Activated T-cell treated with anti-CD3 and anti-CD28 coated beads for 4 hours (primary cell): ENCODE data around the gene TMPRSS13.
"Not testable (repeated sequence)": the region's sequence is repeated elsewhere in the genome, so short reads cannot be mapped to it uniquely, and the experiment has no call there.

ENCODE experiments used
- DNase-seq: peaks from one replicate; pipeline ENCODE4 v3.0.0-alpha.2; 2020

The TMPRSS13 gene

DNA sequence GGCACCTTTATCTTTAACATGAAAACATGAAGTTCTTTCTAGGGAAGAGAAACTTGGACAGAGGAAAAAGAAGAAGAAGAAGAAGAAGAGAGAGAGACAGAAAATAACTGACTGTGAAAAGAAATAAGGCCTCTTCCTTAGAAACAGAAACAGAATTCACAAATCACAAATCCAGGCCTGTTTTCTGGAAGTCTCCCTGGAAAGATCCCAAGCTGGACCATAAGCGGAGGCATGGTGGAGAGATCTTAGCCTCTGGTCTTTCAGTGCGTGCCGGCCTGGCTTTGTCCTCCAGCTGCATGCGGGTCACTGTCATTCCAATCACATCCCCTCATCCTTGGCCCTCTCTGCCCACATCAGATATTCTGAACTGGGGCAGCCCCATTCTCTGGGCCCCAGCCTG is 59.6 kb downstream of the TMPRSS13 start:
- DNase-seq: no peak

DNA sequence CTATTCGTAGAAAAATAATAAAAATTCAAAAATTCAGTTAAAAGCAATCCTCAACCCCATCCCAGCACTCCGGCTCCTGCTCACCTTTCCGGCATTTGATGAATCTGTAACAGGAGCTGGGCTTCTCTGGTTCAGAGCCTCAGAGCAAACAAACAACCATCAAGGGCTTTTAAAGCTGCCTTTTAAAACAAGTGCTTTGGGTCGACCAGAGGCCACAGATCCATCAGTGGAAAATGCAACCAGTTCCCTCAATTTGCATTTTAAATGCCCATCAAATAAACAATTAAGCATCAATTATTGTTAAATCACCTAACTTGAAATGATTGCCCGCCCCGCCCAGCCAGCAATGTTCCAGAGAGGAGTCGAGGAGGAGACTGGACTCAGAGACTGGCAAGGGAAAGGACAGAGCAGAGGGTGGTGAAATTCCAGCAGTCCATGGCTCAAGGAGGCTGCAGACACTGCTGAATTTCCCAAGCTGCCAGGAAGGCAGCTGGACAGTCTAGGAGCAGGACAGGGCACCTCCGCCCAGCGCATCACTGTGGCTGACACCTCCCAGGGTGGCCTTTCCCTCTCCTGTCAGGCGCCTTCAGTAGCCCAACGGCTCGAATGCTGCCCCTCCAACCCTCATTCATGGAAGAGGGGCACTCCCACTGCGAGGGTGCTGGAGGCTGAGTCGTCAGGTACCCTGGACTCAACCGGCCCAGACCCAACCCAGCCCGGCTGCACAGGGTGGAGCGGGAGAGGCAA is 60.2 kb downstream of the TMPRSS13 start:
- DNase-seq: no peak

DNA sequence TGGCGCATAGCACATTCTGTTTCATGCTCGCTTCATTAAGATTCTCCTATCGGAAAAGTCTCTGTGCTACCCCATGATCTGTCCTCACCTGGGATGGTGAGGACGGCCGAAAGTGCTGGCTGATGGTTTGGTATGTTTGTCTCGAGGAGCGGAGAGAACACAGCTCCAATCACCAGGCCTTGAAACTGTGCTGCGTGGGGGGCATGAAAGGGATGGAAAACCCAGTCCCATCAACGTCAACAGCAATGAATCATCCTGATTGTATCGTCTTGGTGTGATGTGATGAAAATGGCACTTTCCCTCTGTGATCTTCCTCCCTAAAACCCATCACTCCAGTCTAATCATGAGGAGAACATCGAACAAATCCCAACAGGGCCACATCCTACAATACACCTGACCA is 61.1 kb downstream of the TMPRSS13 start:
- no peak for DNase-seq

DNA sequence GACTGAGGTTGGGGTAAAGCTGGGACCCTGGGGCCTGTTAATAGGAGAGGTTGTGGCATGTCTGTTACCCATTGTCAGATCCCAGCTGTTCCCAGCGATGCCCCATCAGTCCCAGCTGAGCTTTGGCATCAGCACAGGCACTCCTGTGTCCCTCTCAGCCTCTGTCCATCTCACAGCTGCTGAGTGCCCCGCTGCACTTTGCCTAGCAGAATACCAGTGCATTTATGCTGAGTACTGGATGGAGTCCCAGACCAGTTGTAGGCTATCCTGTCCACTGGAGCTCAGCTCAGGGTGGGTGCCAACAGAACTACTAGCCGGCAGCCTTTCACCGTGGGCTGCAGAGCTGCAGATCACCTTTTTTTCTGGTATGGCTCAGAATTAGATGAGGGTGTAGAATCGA is 62.7 kb downstream of the TMPRSS13 start:
- no peak for DNase-seq

DNA sequence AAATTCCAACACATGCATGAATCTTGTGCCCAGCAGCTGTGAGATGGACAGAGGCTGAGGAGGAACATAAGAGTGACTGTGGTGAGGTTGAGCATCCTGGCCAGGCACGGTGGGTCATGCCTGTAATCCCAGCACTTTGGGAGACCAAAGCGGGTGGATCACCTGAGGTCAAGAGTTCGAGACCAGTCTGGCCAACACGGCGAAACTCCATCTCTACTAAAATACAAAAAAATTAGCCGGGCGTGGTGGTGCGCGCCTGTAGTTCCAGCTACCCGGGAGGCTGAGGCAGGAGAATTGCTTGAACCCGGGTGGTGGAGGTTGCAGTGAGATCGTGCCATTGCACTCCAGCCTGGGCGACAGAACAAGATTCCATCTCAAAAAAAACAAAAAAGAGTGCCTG is 63.7 kb downstream of the TMPRSS13 start:
- not testable (repeated sequence) for DNase-seq

DNA sequence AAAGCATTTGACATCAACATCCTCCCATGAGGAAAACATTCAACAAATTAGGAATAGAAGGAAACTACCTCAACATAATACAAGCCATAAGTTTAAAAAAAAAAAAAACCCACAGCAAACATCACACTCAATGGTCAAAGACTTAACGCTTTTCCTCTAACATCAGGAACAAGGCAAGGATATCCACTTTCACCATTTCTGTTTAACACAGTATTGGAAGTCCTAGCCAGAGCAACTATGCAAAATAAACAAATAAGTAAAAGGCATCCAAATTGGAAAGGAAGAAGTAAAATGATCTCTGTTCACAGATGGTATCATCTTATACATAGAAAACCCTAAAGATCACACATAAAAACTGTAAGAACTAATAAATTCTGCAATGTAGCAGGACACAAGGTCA is 65.8 kb downstream of the TMPRSS13 start:
- no peak for DNase-seq

DNA sequence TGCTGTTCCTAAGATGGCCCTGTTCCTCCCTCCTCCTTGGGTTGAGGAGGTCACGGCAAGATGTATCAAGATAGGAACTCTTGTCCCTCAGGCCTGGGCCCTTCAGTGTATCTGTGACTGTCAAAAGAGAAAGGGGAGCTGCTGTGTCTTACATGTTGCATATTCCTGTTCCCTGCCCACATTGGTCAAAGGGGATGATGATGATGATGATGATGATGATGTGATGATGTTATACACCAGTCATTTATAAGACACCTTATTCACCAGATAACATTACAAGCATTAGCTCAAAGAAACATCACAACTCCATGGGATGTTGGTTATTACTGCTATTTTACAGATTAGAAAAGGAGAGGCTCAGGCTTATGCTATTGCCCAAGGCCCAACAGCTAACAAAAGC is 66.4 kb downstream of the TMPRSS13 start:
- no peak for DNase-seq

DNA sequence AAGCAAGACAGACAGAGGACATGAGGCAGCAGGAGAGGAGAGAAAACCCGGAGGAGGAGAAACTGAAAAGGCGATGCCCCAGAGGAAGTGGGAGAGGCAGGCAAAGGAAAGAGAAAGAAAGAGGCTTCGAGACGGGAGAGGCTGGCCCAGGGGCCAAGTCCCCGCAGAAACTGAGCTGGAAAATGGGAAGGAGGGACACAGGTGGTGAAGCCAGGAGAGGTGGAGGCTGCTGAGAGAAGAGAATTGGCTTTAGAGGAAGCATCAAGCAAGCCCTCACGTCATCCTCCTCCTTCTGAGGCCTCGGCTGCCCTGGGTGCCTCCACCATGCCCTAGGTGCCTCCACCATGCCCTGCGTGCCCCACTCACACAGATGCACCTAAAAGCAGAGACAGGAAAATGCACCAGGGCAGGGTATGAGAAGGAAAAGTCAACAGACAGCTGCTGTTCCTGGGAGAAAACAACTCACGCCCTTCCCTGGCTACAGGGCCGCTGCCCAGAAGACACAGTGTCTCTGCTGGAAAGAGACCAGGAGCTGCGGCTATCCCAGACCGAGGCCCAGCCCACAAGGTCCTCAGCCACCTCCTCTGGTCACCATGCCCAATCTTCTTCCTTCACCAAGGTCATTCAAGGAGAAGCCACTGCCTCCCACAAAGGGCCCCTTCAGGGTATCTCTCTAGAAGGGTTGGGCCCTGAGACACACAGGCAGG is 67.0 kb downstream of the TMPRSS13 start:
- DNase-seq: no peak

DNA sequence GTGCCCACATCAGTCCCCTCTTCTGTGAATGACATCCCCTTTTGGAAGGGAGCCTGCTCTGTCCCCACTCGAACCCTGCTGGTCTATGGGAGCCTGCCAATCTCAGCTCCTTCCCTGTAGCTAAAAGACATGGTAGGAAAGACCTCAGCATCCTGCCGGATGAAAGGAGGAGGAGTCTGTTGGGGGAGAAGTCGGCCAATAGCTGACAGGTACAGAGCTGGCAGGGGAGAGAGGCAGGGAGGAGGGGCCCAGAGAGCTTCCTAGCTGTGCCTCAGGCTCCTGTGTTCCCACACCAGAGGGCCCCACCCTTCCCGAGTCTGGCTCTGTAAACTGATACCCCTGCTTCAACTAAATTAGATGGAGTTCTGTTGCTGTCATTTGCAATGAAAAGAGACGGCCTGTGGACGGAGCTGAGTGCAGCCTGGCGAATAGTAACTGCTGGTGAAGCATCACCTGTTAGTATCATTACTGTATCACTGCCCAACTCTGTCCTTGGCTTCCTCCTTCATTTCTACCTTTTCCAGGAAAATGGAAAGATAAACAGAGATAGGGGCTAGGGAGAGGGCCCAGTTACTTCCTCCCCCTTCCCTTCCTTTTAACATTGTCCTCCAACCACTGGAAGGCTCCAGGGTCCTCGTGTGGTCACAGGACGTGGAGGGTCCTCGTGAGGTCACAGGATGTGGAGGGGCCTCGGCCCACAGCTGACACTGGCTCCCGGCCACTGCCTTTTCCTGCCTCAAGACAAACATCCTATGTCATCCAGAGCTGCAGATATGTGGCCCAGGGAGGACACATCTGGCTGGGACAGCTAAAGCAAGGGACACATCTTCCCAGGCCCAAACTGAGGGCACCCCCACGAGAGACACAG is 67.8 kb downstream of the TMPRSS13 start:
- no peak for DNase-seq

DNA sequence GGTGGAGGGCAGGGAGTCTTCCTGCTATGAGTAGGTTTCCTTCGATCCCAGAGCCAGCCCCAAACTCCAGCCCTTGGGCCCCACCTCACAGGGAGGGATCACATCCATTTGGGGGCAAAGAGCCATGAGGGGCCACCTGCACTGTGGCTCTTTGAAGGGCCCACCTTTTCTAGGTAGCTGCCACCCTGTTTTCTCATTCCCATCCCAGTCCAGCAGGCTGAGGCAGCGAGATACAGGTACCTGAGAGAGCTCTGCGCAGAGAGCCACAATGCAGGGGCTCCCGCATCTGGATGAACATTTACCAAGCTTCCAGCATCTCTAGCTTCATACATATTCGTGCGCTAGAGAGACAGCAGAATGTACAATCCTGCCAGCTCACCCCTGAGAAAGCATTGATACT is 69.1 kb downstream of the TMPRSS13 start:
- no peak for DNase-seq

DNA sequence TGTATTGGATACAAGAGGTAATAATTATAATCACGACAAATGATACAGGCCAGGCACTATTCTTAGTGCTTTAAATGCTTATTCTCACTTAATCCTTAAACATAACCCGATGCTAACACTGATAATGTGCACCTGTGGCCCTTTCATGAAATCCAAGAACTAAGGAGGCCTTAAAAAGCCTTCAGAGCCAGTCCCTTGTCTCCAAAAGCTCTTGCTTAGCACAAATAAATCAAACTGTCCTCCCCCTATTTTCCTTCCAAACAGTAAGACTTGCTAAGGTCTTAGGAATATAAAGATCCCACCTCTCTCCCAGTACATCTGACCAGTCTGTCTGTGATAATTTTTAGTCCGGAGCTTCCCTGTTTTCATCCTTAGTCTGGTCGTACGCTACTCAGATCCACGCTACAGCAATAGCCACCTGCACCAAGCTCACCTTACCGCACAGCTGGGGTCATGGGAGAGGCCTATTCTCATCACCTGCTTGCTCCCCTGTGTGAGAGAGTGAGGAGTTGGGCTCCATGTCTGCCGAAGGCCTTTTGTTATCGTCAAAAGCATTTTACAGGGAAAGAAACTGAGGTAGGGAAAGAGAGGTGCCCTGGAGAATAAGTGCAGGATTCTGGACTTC is 69.6 kb downstream of the TMPRSS13 start:
- no peak for DNase-seq

DNA sequence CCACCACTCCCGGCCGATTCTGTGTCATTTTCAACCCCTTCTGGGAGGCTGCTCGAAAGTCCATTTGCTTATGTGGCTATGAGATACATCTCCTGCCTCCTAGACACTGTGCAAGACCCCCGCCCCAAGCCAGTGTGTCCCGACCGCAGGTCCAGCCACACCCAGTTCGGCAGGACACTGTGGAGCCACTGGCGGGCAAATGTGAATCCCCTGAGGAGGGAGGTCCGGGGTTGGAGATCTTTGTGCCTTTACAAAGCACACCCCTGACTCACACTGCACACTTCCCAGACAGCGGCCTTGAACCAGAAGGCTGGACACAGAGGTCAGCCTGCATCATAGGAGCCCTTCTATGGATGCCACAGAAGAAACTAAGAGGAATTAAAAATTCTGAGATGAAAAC is 70.1 kb downstream of the TMPRSS13 start:
- no peak for DNase-seq

DNA sequence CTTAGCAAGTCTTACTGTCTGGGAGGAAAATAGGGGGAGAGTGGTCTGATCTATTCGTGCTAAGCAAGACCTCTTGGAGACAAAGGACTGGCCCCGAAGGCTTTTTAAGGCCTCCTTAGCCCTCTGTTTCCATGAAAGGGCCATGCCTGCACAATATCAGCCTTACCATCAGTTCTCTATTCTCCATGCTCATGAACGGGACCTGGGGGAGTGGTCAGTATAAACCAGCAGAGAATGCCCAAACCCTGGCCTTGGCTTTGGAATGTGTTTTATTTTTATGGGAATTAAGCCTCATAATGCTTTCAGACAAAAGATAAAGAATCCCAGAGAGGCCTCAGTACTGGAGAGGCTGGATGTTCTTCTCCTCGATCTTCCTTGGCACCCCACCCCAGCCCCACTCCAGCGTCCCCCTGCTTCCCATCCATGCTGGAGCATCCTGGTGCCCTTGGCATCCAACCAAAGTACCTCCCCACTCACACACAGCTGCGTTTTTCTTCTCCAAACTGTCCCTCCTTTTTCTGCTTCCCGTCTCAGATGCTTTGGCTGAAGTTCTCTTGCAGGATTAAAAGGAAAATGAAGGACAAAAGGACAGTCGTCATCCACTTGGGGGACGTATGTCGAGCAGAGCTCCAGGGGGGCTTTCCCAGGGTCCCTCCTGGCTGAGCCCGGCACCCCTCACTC is 71.3 kb downstream of the TMPRSS13 start:
- no peak for DNase-seq

DNA sequence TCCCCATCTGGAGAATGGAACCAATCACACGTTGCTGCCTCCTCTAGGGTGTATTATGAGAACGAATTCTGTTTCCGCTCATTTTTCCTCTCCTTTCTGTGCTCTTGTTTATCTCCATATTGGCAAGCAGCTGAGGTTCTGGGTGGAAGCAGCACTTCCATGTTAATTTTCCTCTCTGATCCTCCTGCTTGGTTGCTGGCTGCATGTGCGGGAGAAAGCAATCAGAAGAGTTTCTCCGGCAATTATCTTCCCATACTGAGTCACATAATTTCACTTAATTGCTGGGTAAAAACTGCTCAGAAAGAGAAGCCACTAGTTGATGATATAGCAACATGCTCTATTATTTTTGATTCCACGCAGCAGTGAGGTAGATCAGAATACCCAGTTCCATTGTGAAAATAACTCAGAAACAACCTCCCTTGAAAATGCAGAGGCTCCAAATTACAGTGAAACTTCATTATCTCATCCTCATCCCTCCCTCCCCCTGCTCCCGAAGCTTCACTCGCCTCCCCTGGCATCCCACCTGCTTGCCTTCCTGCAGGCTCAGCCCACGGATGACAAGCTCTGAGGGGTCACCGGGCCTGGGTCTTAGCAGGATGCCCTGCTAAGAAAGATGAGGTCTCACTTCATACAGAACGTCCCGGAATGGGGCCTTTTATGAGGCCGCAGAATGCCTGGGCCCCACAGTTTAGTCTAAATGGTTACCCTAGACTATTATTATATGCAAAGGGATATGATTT is 73.1 kb downstream of the TMPRSS13 start:
- DNase-seq: no peak

DNA sequence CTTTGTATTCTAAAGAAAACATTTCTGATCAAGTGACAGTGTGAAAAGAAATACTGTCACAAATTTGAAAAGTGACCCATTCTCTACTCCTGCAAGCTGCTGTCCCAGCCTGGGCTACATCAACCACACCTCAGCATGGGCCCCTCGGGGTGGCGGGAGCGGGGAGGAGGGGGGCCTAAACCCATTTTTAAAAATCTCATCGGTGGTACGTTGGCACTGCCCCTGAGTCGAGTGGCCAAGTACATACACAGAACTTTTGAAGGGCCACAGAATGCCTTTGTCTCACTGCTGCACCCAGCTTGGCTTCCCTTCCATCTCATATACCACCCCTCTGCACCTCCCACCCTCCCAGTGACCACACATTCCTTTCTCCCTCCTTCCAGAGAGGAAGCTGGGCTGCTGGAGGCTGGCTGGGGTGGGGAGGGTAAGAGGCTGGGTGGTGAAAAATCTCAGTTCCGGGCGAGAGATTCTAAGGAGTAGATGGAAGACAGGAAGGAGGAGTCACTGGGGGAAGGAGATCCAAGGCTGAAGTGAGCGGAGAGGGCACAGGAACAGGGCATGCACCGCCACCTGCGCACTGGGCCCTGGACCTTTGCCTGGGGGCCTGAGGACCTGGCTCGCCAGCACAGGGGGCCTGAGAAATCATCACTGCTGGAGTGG is 73.9 kb downstream of the TMPRSS13 start:
- no peak for DNase-seq

DNA sequence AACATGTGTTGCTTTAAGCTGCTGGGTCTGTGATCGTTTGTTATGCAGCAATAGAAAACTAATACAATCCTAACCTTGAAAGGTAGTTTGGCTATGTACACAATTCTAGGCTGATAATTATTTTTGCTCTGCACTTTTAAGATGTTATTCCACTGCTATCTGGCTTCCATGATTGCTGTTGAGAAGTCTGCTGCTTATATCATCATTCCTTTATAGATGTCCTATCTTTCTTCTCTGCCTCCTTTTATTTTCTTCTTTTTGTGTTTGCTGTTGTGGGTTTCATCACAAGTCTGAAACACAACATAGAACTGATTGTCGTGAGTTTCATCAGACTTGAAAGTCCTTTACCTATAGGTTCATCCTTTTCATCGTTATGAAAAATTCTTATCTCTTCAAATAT is 76.9 kb downstream of the TMPRSS13 start:
- no peak for DNase-seq

DNA sequence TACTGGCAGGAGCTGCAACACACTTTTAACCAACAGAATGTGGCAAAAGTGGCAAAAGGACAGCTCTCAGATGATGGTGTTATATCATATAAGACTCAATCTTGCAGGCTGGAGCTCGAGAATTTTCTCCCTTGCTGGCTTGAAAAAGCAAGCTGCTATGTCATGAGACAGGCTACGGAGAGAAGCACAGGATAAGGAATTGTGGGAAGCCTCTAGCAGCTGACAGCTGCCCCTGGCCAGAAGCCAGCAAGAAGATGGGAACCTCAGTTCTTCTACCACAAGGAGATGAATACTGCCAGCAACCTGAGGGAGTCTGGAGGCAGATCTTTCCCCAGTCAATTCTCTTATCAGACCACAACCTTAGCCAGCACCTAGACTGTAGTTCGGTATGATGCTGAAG is 77.3 kb downstream of the TMPRSS13 start:
- DNase-seq: no peak

DNA sequence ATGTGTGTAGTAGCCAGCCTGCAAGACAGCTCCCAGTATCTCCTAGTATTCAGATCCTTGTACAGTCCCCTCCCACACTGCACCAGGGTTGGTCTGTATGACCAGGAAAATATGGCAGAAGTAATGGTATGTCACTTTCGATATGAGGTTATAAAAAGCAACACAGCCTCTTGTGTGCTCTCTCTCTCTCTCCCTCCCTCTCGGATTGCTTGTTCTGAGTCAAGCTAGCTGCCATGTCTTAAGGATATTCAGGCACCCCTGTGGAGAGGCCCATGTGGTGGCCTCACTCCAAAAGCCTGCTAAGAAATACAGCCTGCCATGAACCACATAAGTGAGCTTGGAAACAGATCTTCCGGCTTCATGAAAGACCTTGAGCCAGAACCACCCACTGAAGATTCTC is 78.1 kb downstream of the TMPRSS13 start:
- no peak for DNase-seq
